SK-N-SH treated with all-trans-retinoic acid at 6 μM for 48 hours (cell line): ENCODE measurements around the gene F2RL2.

Source experiments
- ATAC-seq: fragments of 200-7000 bp; cut with Tn5 transposase; 3 replicates; pipeline ENCODE4 v1.9.1; 2020; ENCODE audit warnings: mild to moderate bottlenecking, moderate library complexity
- ARNTL ChIP-seq: fragments of 450-650 bp; formaldehyde crosslinking; IDR thresholded peaks from 2 replicates; pipeline ENCODE4 v1.5.0; 2020; ENCODE audit warnings: low read depth, mild to moderate bottlenecking, moderate library complexity, borderline replicate concordance
- BACH2 ChIP-seq: fragments of 250-450 bp; sonication (Bioruptor Pico); IDR thresholded peaks from 2 replicates; pipeline ENCODE4 v1.9.0; 2021; ENCODE audit warnings: mild to moderate bottlenecking, borderline replicate concordance
- CREB5 ChIP-seq: fragments of 250-450 bp; sonication (Bioruptor Pico); IDR thresholded peaks from 2 replicates; pipeline ENCODE4 v1.5.1; 2020; ENCODE audit warnings: low read depth, mild to moderate bottlenecking, moderate library complexity
- ESRRG ChIP-seq: fragments of 250-450 bp; sonication (Bioruptor Pico); IDR thresholded peaks from 2 replicates; pipeline ENCODE4 v1.6.1; 2021; ENCODE audit warnings: mild to moderate bottlenecking
- GLIS3 ChIP-seq: fragments of 250-450 bp; sonication (Bioruptor Pico); IDR thresholded peaks from 2 replicates; pipeline ENCODE4 v1.5.0; 2020; ENCODE audit warnings: mild to moderate bottlenecking, moderate library complexity
- ISL1 ChIP-seq: fragments of 250-450 bp; sonication (Bioruptor Pico); IDR thresholded peaks from 2 replicates; pipeline ENCODE4 v2.1.2; 2022; ENCODE audit warnings: mild to moderate bottlenecking, moderate library complexity
- OSR1 ChIP-seq: fragments of 250-450 bp; sonication (Bioruptor Pico); IDR thresholded peaks from 2 replicates; pipeline ENCODE4 v1.8.0; 2022; ENCODE audit warnings: moderate library complexity, mild to moderate bottlenecking, inconsistent platforms
- PATZ1 ChIP-seq: fragments of 250-450 bp; sonication (Bioruptor Pico); IDR thresholded peaks from 2 replicates; pipeline ENCODE4 v1.8.0; 2020; ENCODE audit warnings: mild to moderate bottlenecking, moderate library complexity, borderline replicate concordance
- POU6F1 ChIP-seq: fragments of 250-450 bp; sonication (Bioruptor Pico); IDR thresholded peaks from 2 replicates; pipeline ENCODE4 v1.8.0; 2021; ENCODE audit warnings: low read depth, mild to moderate bottlenecking, moderate library complexity, borderline replicate concordance
- PPARA ChIP-seq: fragments of 250-450 bp; sonication (Bioruptor Pico); IDR thresholded peaks from 2 replicates; pipeline ENCODE4 v1.5.0; 2020; ENCODE audit warnings: mild to moderate bottlenecking, borderline replicate concordance
- SNAI2 ChIP-seq: fragments of 250-450 bp; sonication (Bioruptor Pico); IDR thresholded peaks from 2 replicates; pipeline ENCODE4 v1.5.0; 2020; ENCODE audit warnings: mild to moderate bottlenecking, moderate library complexity
- TCF4 ChIP-seq: fragments of 250-450 bp; sonication (Bioruptor Pico); IDR thresholded peaks from 2 replicates; pipeline ENCODE4 v1.8.0; 2021; ENCODE audit warnings: mild to moderate bottlenecking, moderate library complexity, borderline replicate concordance
- TSHZ2 ChIP-seq: fragments of 250-450 bp; sonication (Bioruptor Pico); IDR thresholded peaks from 2 replicates; pipeline ENCODE4 v1.5.0; 2020; ENCODE audit warnings: mild to moderate bottlenecking, moderate library complexity
- ZC3H10 ChIP-seq: fragments of 250-450 bp; sonication (Bioruptor Pico); IDR thresholded peaks from 2 replicates; pipeline ENCODE4 v1.5.1; 2021; ENCODE audit warnings: mild to moderate bottlenecking, moderate library complexity
- ZFP3 ChIP-seq: fragments of 250-450 bp; sonication (Bioruptor Pico); IDR thresholded peaks from 2 replicates; pipeline ENCODE4 v1.5.0; 2020; ENCODE audit warnings: mild to moderate bottlenecking, moderate library complexity
- ZFP30 ChIP-seq: fragments of 450-650 bp; formaldehyde crosslinking; IDR thresholded peaks from 2 replicates; pipeline ENCODE4 v1.5.0; 2022; ENCODE audit warnings: mild to moderate bottlenecking, moderate library complexity
- ZNF565 ChIP-seq: fragments of 450-650 bp; formaldehyde crosslinking; conservative IDR thresholded peaks from 2 replicates; pipeline ENCODE4 v1.5.0; 2020; ENCODE audit warnings: low read depth, mild to moderate bottlenecking, moderate library complexity
- ZNF70 ChIP-seq: fragments of 450-650 bp; formaldehyde crosslinking; IDR thresholded peaks from 2 replicates; pipeline ENCODE4 v1.5.0; 2020; ENCODE audit warnings: mild to moderate bottlenecking, moderate library complexity
- ZNF8 ChIP-seq: fragments of 450-650 bp; formaldehyde crosslinking; IDR thresholded peaks from 2 replicates; pipeline ENCODE4 v1.5.0; 2020; ENCODE audit warnings: mild to moderate bottlenecking, moderate library complexity

The F2RL2 gene

GRCh38 chr5:76592692-76593091, 30.5 kb downstream of the F2RL2 start:
- no peak for TF ChIP-seq CREB5 (CRISPR knock-in tag)
- TF ChIP-seq ISL1 = no peak
- no peak for TF ChIP-seq TSHZ2 (CRISPR knock-in tag)
- no peak for TF ChIP-seq PATZ1 (CRISPR knock-in tag)
- no peak for TF ChIP-seq ZNF565 (CRISPR knock-in tag)
- no peak for TF ChIP-seq ZFP30 (CRISPR knock-in tag)
- no peak for TF ChIP-seq GLIS3 (CRISPR knock-in tag)
- TF ChIP-seq ESRRG (CRISPR knock-in tag) = no peak
- TF ChIP-seq POU6F1 (CRISPR knock-in tag) = no peak
- TF ChIP-seq PPARA = no peak
- TF ChIP-seq SNAI2 = no peak
- TF ChIP-seq ZNF8 (CRISPR knock-in tag) = no peak
- TF ChIP-seq ZC3H10 = no peak
- no peak for TF ChIP-seq ZNF70 (CRISPR knock-in tag)
- no peak for TF ChIP-seq TCF4 (CRISPR knock-in tag)
- no peak for TF ChIP-seq BACH2 (CRISPR knock-in tag)
- TF ChIP-seq ZFP3 = no peak
- no peak for TF ChIP-seq ARNTL (CRISPR knock-in tag)
- no peak for TF ChIP-seq OSR1 (CRISPR knock-in tag)
- ATAC-seq = no peak

- TF ChIP-seq ZC3H10 (no peak), ISL1 (no peak), PPARA (no peak), BACH2 (CRISPR knock-in tag) (no peak), ZNF565 (CRISPR knock-in tag) (no peak), TCF4 (CRISPR knock-in tag) (no peak), ZNF70 (CRISPR knock-in tag) (no peak), GLIS3 (CRISPR knock-in tag) (no peak), SNAI2 (no peak), OSR1 (CRISPR knock-in tag) (no peak), CREB5 (CRISPR knock-in tag) (no peak)
- TF ChIP-seq, all 23 proteins: peak for 0
- ATAC-seq = no peak
These were observed 31.8 kb downstream of the F2RL2 start for GRCh38 chr5:76591366-76591765.

- ATAC-seq = no peak
- TF ChIP-seq ZNF565 (CRISPR knock-in tag) (no peak), BACH2 (CRISPR knock-in tag) (no peak), ZFP30 (CRISPR knock-in tag) (no peak), PPARA (no peak), CREB5 (CRISPR knock-in tag) (no peak), ARNTL (CRISPR knock-in tag) (no peak), ZNF8 (CRISPR knock-in tag) (no peak)
These were observed 33.2 kb downstream of the F2RL2 start for GRCh38 chr5:76590027-76590426.
